ENCODE data around the gene TMEM40. TPM values are rescaled to one million over a fixed set of nuclear protein-coding genes. Genes with fewer than 3 reads are reported as not detected.
A peak's percentile ranks its signal among the peaks of the same experiment; 100 is the strongest.

The TMEM40 gene, protein sequence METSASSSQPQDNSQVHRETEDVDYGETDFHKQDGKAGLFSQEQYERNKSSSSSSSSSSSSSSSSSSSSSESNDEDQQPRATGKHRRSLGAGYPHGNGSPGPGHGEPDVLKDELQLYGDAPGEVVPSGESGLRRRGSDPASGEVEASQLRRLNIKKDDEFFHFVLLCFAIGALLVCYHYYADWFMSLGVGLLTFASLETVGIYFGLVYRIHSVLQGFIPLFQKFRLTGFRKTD
- polyA plus RNA-seq (2011; rRNA removed) (0.41 and 0.47 TPM in 2 replicates), polyA minus RNA-seq (2011; rRNA and poly(A)+ RNA removed) (1.1 TPM in 1 of 2 replicates, not detected in the other)

DNA sequence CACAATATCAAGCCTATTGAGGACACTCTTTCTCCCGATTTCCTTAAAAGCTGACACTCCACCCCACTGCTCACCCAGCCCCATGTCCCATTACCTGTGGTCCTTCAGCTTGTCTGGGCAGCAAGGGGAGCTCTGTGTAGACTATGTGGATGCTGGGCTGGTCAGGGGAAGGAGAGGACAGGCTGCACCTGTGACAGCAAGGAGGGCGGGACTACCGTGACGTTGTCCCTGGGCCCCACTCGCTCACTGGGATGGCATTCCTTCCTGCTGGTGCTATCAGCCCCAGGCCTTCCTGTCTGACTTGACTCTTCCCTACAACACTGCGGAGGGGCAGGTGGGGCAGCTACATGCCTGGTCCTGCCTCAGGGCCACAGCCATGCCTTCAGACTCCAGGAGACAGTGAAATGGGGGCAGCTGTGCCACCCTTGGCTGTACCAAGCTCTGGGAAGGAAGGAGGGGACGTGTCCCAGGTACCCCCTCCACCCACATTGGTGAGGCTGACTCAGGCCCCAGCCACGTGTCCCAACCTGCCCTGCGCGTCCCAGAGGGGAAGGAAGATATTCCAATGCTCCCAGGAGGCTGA lies at the start of gene TMEM40:
TSS of gene TMEM40 (minus strand) at position 163 of the 583 bp plus-strand sequence. CDS start 9,427 bp downstream, outside the sequence.
- H3K4me3 ChIP-seq (ENCODE audit: low read depth, low read length) = no peak within 1 kb of the TSS
- ChIA-PET CTCF (interaction anchor here (1.0 to 2.4 kb wide), 4 partner anchors 27 to 181 kb away, joined by 3 to 8 read pairs (median 6); no protein-coding TSS in a partner anchor), POLR2A (interaction anchor here (1.0 kb wide), 1 partner anchor 37 kb away, joined by 3 read pairs; the partner anchor contains the start of gene CAND2)
- no peaks in the 10 kb centered on the region for H3K9me3 ChIP-seq (ENCODE audit: control insufficient read depth, insufficient read depth, low read length)
- H3K27me3 ChIP-seq (ENCODE audit: control insufficient read depth, insufficient read depth, low read length) = no peaks in the 10 kb centered on the region
- H3K27ac ChIP-seq (ENCODE audit: low read depth, low read length) = peak within 1 kb of the TSS; percentile 80
- TF ChIP-seq, protein P1, sequence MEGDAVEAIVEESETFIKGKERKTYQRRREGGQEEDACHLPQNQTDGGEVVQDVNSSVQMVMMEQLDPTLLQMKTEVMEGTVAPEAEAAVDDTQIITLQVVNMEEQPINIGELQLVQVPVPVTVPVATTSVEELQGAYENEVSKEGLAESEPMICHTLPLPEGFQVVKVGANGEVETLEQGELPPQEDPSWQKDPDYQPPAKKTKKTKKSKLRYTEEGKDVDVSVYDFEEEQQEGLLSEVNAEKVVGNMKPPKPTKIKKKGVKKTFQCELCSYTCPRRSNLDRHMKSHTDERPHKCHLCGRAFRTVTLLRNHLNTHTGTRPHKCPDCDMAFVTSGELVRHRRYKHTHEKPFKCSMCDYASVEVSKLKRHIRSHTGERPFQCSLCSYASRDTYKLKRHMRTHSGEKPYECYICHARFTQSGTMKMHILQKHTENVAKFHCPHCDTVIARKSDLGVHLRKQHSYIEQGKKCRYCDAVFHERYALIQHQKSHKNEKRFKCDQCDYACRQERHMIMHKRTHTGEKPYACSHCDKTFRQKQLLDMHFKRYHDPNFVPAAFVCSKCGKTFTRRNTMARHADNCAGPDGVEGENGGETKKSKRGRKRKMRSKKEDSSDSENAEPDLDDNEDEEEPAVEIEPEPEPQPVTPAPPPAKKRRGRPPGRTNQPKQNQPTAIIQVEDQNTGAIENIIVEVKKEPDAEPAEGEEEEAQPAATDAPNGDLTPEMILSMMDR (IDR thresholded peaks at IDR 0.05; ENCODE audit: low read depth, low read length) = no peak
- DNase-seq (ENCODE audit: low read depth, low spot score) = no peak

DNA sequence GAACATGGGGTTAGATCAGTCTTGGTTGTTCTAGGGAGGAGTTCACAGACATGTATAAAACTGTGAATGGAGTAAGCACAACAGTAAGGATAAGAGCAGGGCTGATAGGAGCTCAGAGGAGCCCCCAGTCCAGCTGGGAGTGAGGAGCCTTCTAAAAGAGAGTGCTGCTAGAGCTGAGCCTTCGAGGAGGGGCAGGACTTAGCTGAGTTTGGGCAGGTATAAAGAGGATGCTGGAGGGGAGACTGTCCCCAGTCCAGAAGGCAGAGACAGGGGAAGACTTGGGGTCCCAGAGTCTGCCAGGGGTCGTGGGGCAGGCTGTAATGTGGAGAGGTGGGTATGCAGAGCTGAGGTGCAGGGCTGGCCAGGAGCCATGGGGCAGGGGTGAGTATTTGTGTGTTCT lies 49.5 kb upstream of the TMEM40 start:
- Histone ChIP-seq H3K27ac (ENCODE audit: low read depth, low read length) (no peak overlapping the region), H3K9me3 (ENCODE audit: control insufficient read depth, insufficient read depth, low read length) (no peaks in the 10 kb centered on the region; the same call in 1 of the 2 replicates), H3K4me3 (ENCODE audit: low read depth, low read length) (no peak overlapping the region), H3K27me3 (ENCODE audit: control insufficient read depth, insufficient read depth, low read length) (no peaks in the 10 kb centered on the region)
- ChIA-PET POLR2A (interaction anchor here (2.2 kb wide), 1 partner anchor 11 kb away, joined by 14 read pairs; the partner anchor contains the start of gene CAND2), CTCF (interaction anchor here (0.9 to 4.0 kb wide), 4 partner anchors 13 to 102 kb away, joined by 3 to 24 read pairs (median 6); partner anchors contain the start of gene CAND2)
- DNase-seq (ENCODE audit: low read depth, low spot score) = no peak
- TF ChIP-seq, protein P1 (IDR thresholded peaks at IDR 0.05; ENCODE audit: low read depth, low read length) = no peak

DNA sequence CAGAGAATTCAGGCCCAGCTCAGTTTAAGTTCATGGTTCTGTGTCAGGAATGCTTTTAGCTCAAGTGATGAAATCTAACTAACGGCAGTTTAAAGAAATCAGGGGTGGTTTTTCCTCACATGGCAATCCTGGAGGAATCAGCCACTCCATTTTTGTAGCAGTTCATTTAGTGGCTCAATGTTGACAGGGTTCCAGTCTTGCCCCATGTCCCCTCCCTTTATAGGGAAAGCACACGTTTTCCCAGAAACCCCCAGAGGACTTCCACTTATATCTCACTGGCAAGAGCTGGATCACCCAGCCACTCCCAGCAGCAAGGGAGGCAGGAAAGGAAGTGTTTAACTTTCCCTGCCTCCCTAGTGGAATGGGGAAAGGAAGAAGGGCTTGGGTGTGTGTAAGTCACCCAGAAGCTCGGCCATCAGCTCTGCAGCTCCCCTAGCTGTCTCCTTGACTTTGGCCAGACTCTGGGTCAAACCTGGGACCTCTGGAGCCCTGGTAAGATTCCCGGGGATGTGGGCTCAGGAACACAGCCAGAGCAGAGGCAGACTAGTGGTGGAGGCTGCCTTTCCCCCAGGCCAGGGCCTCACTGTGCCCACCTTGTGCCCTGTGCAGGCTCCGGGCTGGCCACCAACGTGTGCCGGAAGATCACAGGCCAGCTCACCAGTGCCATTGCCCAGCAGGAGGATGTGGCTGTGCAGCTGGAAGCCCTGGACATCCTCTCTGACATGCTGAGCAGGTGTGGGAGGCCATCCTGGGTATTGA lies 48.7 kb upstream of the TMEM40 start:
- CTCF ChIA-PET = interaction anchor here (0.5 to 4.0 kb wide), 2 partner anchors 12 to 328 kb away, joined by 8 to 24 read pairs; partner anchors contain the start of gene CAND2
- no peak overlapping the region for H3K4me3 ChIP-seq (ENCODE audit: low read depth, low read length)
- POLR2A ChIA-PET = interaction anchor here (0.7 kb wide), 1 partner anchor 1471 kb away, joined by 3 read pairs; no protein-coding TSS in a partner anchor
- peak overlapping the region; percentile 11 for H3K27ac ChIP-seq (ENCODE audit: low read depth, low read length)
- TF ChIP-seq, protein P1 (IDR thresholded peaks at IDR 0.05; ENCODE audit: low read depth, low read length) = no peak
- H3K9me3 ChIP-seq (ENCODE audit: control insufficient read depth, insufficient read depth, low read length) = no peaks in the 10 kb centered on the region; the same call in 1 of the 2 replicates
- no peak for DNase-seq (ENCODE audit: low read depth, low spot score)
- H3K27me3 ChIP-seq (ENCODE audit: control insufficient read depth, insufficient read depth, low read length) = no peaks in the 10 kb centered on the region

DNA sequence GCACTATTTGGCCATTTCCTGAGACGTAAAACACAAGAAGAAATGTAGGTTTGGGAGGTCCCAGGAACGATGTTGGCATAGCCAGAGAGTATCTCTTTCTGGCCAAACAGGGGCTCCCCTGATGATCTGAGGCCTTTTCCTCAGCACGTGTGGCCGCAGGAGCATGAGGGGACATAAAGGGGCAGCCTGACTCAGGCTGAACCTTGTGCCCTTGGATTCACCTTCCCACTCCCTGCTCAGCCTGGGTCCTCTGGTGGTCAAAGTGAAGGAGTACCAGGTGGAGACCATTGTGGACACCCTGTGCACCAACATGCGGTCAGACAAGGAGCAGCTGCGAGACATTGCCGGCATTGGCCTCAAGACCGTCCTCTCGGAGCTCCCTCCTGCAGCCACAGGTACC lies 48.0 kb upstream of the TMEM40 start:
- no peak overlapping the region for H3K27ac ChIP-seq (ENCODE audit: low read depth, low read length)
- H3K27me3 ChIP-seq (ENCODE audit: control insufficient read depth, insufficient read depth, low read length) = no peaks in the 10 kb centered on the region
- H3K9me3 ChIP-seq (ENCODE audit: control insufficient read depth, insufficient read depth, low read length) = no peaks in the 10 kb centered on the region; the same call in 1 of the 2 replicates
- no peak overlapping the region for H3K4me3 ChIP-seq (ENCODE audit: low read depth, low read length)
- TF ChIP-seq, protein P1 (IDR thresholded peaks at IDR 0.05; ENCODE audit: low read depth, low read length) = 0 out of 2 replicates have a peak, but pooled peaks have one; percentile 8
- ChIA-PET POLR2A (interaction anchor here (0.7 kb wide), 1 partner anchor 1472 kb away, joined by 3 read pairs; no protein-coding TSS in a partner anchor), CTCF (interaction anchor here (0.5 to 4.0 kb wide), 2 partner anchors 11 to 327 kb away, joined by 8 to 24 read pairs; partner anchors contain the start of gene CAND2)
- no peak for DNase-seq (ENCODE audit: low read depth, low spot score)

Data from AG04450 (cell line).